ENCODE results near the gene OR11H1.
"Not testable (repeated sequence)": the region's sequence is repeated elsewhere in the genome, so short reads cannot be mapped to it uniquely, and the experiment has no call there.

OR11H1 gene, protein sequence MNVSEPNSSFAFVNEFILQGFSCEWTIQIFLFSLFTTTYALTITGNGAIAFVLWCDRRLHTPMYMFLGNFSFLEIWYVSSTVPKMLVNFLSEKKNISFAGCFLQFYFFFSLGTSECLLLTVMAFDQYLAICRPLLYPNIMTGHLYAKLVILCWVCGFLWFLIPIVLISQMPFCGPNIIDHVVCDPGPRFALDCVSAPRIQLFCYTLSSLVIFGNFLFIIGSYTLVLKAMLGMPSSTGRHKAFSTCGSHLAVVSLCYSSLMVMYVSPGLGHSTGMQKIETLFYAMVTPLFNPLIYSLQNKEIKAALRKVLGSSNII

GRCh38 chr22:15527892-15528291, at the start of gene OR11H1:
Gene OR11H1, plus strand, starts transcription at chr22:15528192. Its CDS starts 0 bp downstream, at chr22:15528192.
- not testable (repeated sequence) for DNase-seq (ENCODE audit: low spot score)

DNA sequence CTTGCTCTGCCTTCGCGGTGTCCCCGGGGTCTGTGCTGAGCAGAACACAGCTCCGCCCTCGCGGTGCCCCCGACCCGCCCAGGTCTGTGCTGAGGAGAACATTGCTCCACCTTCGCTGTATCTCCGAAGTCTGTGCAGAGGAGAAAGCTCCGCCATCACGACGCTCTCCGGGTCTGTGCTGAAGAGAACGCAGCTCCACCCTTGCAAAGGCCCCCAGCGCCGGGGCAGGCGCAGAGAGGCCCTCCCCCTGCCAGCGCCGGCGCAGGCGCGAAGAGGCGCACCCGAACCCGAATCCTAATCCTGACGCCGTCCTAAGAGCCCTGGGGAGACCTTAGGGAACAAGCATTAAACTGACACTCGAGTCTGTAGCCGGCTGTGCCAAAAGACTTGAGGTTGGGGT, 18.0 kb upstream of the OR11H1 start:
- not testable (repeated sequence) for DNase-seq (ENCODE audit: low spot score)

GRCh38 chr22:15515896-15516295, 12.1 kb upstream of the OR11H1 start:
- not testable (repeated sequence) for DNase-seq (ENCODE audit: low spot score)

DNA sequence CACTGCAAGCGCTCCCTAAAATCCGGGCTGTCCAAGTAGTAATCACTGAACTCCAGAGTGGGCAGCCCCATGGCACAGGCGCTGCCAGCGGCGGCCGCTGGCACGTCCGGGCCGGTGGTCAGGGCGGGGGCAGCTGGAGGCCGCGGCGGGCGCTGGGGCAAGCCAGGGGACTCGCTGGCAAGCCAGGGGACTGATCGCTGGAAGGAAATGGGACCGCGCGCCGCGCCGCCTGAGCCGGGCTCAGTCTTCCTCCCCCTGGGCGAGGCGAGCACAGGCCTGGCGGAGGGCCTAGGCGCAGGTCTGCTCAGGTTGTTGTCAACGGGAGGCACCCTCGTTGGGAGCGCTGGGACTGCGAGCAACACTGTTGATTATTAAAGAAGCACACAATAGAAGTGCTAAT, 25.8 kb downstream of the OR11H1 start:
- not testable (repeated sequence) for DNase-seq (ENCODE audit: low spot score)

GRCh38 chr22:15563461-15563860, 35.5 kb downstream of the OR11H1 start:
- not testable (repeated sequence) for DNase-seq (ENCODE audit: low spot score)

- DNase-seq (ENCODE audit: low spot score) = not testable (repeated sequence)
Measured at GRCh38 chr22:15565063-15565462, 37.1 kb downstream of the OR11H1 start.
